HEK293 (cell line): ENCODE measurements around the gene NAIF1.

ENCODE experiments used
- CTCF ChIA-PET: fragments of 350-600 bp; formaldehyde crosslinking; extraction: SDS; loops from one replicate; lab custom pipeline; 2021; ENCODE audit warnings: antibody characterized with exemption; lab: Yijun Ruan, JAX
- POLR2A ChIA-PET: fragments of 300-600 bp; formaldehyde crosslinking; extraction: SDS; loops from one replicate; lab custom pipeline; 2020; ENCODE audit warnings: antibody characterized with exemption, inconsistent platforms; lab: Yijun Ruan, JAX
- H3K27ac ChIP-seq: fragments of 200-500 bp; sonication (Bioruptor generic); 2 replicates; pipeline ENCODE4 v1.5.1; 2014; ENCODE audit warnings: low read depth, low read length, control low read depth, inconsistent platforms; ENCODE audit errors: extremely low read depth
- H3K36me3 ChIP-seq, 2 experiments: fragments of 200-500 bp in 1 of 2; sonication (Bioruptor generic) in 1 of 2; 1 replicate in 1 of 2; 2 replicates in 1 of 2; pipeline ENCODE4 v1.5.1; 2014 to 2017; ENCODE audit warnings: inconsistent platforms in 2 of 2, low read length in 2 of 2; ENCODE audit not compliant: control insufficient read depth in 2 of 2, insufficient read depth in 1 of 2
- H3K4me1 ChIP-seq: fragments of 200-500 bp; sonication (Bioruptor generic); 2 replicates; pipeline ENCODE4 v1.5.1; 2014; ENCODE audit warnings: mild to moderate bottlenecking, low read length, inconsistent platforms; ENCODE audit not compliant: control insufficient read depth, insufficient read depth
- H3K4me3 ChIP-seq: 2 replicates; pipeline ENCODE4 v1.5.1; 2011; ENCODE audit warnings: low read depth, mild to moderate bottlenecking, control low read depth, low read length, moderate library complexity
- H3K9me3 ChIP-seq: fragments of 200-500 bp; sonication (Bioruptor generic); 2 replicates; pipeline ENCODE4 v1.5.1; 2014; ENCODE audit warnings: low read depth, low read length, inconsistent platforms; ENCODE audit not compliant: control insufficient read depth, insufficient read depth
- BCL11A ChIP-seq: fragments of 450-650 bp; formaldehyde crosslinking; IDR thresholded peaks from 2 replicates; pipeline ENCODE4 v1.5.1; 2016; ENCODE audit warnings: low read depth, missing biosample characterization, missing genetic modification characterization
- HOXA7 ChIP-seq: sonication (generic); formaldehyde crosslinking; IDR thresholded peaks from 2 replicates; pipeline ENCODE4 v1.8.1; 2022; ENCODE audit warnings: missing genetic modification reagents, borderline replicate concordance
- SCRT2 ChIP-seq: fragments of 450-650 bp; formaldehyde crosslinking; IDR thresholded peaks from 2 replicates; pipeline ENCODE4 v1.5.1; 2016; ENCODE audit warnings: missing biosample characterization, missing genetic modification characterization
- ZBTB11 ChIP-seq: fragments of 450-650 bp; formaldehyde crosslinking; conservative IDR thresholded peaks from 2 replicates; pipeline ENCODE4 v1.5.1; 2016; ENCODE audit warnings: low read depth, missing biosample characterization, missing genetic modification characterization
- ZBTB8A ChIP-seq: fragments of 450-650 bp; formaldehyde crosslinking; IDR thresholded peaks from 2 replicates; pipeline ENCODE4 v1.5.1; 2016; ENCODE audit warnings: missing biosample characterization, missing genetic modification characterization
- ZNF132 ChIP-seq: fragments of 450-650 bp; formaldehyde crosslinking; IDR thresholded peaks from 2 replicates; pipeline ENCODE4 v1.5.1; 2017; ENCODE audit warnings: missing biosample characterization, missing genetic modification characterization, borderline replicate concordance
- ZNF169 ChIP-seq: fragments of 450-650 bp; formaldehyde crosslinking; IDR thresholded peaks from 2 replicates; pipeline ENCODE4 v1.5.1; 2016; ENCODE audit warnings: missing biosample characterization, missing genetic modification characterization
- ZNF211 ChIP-seq: fragments of 450-650 bp; formaldehyde crosslinking; IDR thresholded peaks from 2 replicates; pipeline ENCODE4 v1.5.1; 2016; ENCODE audit warnings: low read depth, missing biosample characterization, missing genetic modification characterization
- ZNF266 ChIP-seq: fragments of 450-650 bp; formaldehyde crosslinking; IDR thresholded peaks from 2 replicates; pipeline ENCODE4 v1.5.1; 2016; ENCODE audit warnings: missing biosample characterization, missing genetic modification characterization, low read depth
- ZNF274 ChIP-seq, 2 experiments: fragments of 200-500 bp in 1 of 2; fragments of 450-650 bp in 1 of 2; sonication (Bioruptor generic) in 1 of 2; formaldehyde crosslinking in 1 of 2; IDR thresholded peaks; 2 replicates each; pipeline versions ENCODE4 v1.5.1 to v1.6.1; 2014 to 2016; ENCODE audit warnings: borderline replicate concordance in 1 of 2, inconsistent platforms in 1 of 2, low read length in 1 of 2, missing biosample characterization in 1 of 2, missing genetic modification characterization in 1 of 2
- ZNF292 ChIP-seq: fragments of 450-650 bp; formaldehyde crosslinking; IDR thresholded peaks from 2 replicates; pipeline ENCODE4 v1.5.1; 2016; ENCODE audit warnings: low read depth, missing biosample characterization, missing genetic modification characterization, borderline replicate concordance
- ZNF362 ChIP-seq: fragments of 450-650 bp; formaldehyde crosslinking; IDR thresholded peaks from 2 replicates; pipeline ENCODE4 v1.5.1; 2016; ENCODE audit warnings: missing biosample characterization, missing genetic modification characterization
- ZNF544 ChIP-seq: fragments of 450-650 bp; formaldehyde crosslinking; IDR thresholded peaks from 2 replicates; pipeline ENCODE4 v1.5.0; 2017; ENCODE audit warnings: missing biosample characterization, missing genetic modification characterization
- ZNF548 ChIP-seq: fragments of 450-650 bp; formaldehyde crosslinking; IDR thresholded peaks from 2 replicates; pipeline ENCODE4 v1.5.1; 2016; ENCODE audit warnings: missing biosample characterization, missing genetic modification characterization
- ZNF658 ChIP-seq: fragments of 450-650 bp; formaldehyde crosslinking; IDR thresholded peaks from 2 replicates; pipeline ENCODE4; 2016; ENCODE audit warnings: missing biosample characterization, missing genetic modification characterization

Gene NAIF1

GRCh38 chr9:128062279-128062678 is 4.8 kb downstream of the NAIF1 start:
- Histone ChIP-seq H3K36me3 (peaks cover 0 to 18% of the 10 kb centered on the region in 2 experiments; a peak in 1 of 3 replicates), H3K27ac (no peak overlapping the region)
- CTCF ChIA-PET: interaction anchor here (0.6 to 0.9 kb wide), 2 partner anchors 111 to 327 kb away, joined by 3 to 4 read pairs; partner anchors contain the start of gene TOR2A
- TF ChIP-seq ZNF132 (tag by site-specific recombination) (no peak), ZNF169 (tag by site-specific recombination) (no peak), BCL11A (tag by site-specific recombination) (no peak), ZBTB8A (tag by site-specific recombination) (no peak), ZNF292 (tag by site-specific recombination) (no peak), ZNF548 (tag by site-specific recombination) (no peak), ZNF274 (IDR thresholded peaks at IDR 0.05; ENCODE audit: low read length) (no peak), ZNF274 (tag by site-specific recombination; IDR thresholded peaks at IDR 0.05; ENCODE audit: borderline replicate concordance) (no peak), ZNF211 (tag by site-specific recombination) (no peak)
- TF ChIP-seq, all 188 proteins: peak for 0
- Histone ChIP-seq H3K4me1 (no peaks in the 10 kb centered on the region), H3K4me3 (no peak overlapping the region), H3K9me3 (no peaks in the 10 kb centered on the region)
- POLR2A ChIA-PET: no interaction called here

GRCh38 chr9:128061275-128061960 is 5.7 kb downstream of the NAIF1 start:
- ChIA-PET POLR2A (no interaction called here), CTCF (interaction anchor here (0.7 to 0.9 kb wide), 2 partner anchors 326 to 378 kb away, joined by 3 read pairs; partner anchors contain the start of gene TOR2A)
- H3K9me3 ChIP-seq: no peaks in the 10 kb centered on the region

More at GRCh38 chr9:128061275-128061960, 5.7 kb downstream of the NAIF1 start:
- Histone ChIP-seq H3K4me3 (no peak overlapping the region), H3K36me3 (peaks cover 0 to 18% of the 10 kb centered on the region in 2 experiments; a peak in 1 of 3 replicates), H3K27ac (no peak overlapping the region), H3K4me1 (peaks cover 6% of the 10 kb centered on the region)
- TF ChIP-seq ZBTB11 (tag by site-specific recombination) (no peak), ZNF544 (tag by site-specific recombination) (no peak), ZNF362 (no peak), HOXA7 (CRISPR knock-in tag) (no peak), ZNF658 (tag by site-specific recombination) (no peak), ZNF266 (no peak), SCRT2 (tag by site-specific recombination) (no peak)
